Astrocyte (in vitro differentiated cells and primary cell): Measurements from ENCODE around the gene FAM111B. TPM values are rescaled to one million over a fixed set of nuclear protein-coding genes. Genes with fewer than 3 reads are reported as not detected.

Source experiments
- DNase-seq: peaks from one replicate; pipeline ENCODE4 v3.0.0-alpha.2; 2010; ENCODE audit warnings: low read depth
- FAIRE-seq: peaks from 2 replicates; lab custom pipeline; 2011; peaks lifted over from hg19 to GRCh38; lab: Jason Lieb, UNC
- H2AFZ ChIP-seq: 2 replicates; pipeline ENCODE4 v1.6.0; 2012; ENCODE audit warnings: low read depth, low read length, inconsistent platforms
- H3K27ac ChIP-seq: 2 replicates; pipeline ENCODE4 v1.5.1; 2011; ENCODE audit warnings: low read depth, low read length, inconsistent platforms
- H3K27me3 ChIP-seq: 2 replicates; pipeline ENCODE4 v1.6.0; 2011; ENCODE audit warnings: low read length, inconsistent platforms; ENCODE audit not compliant: insufficient read depth
- H3K36me3 ChIP-seq: 2 replicates; pipeline ENCODE4 v1.5.1; 2011; ENCODE audit warnings: low read length, inconsistent platforms; ENCODE audit not compliant: insufficient read depth
- H3K4me1 ChIP-seq: 2 replicates; pipeline ENCODE4 v1.5.1; 2011; ENCODE audit warnings: low read length, inconsistent platforms; ENCODE audit not compliant: insufficient read depth
- H3K4me2 ChIP-seq: 2 replicates; pipeline ENCODE4 v1.6.0; 2012; ENCODE audit warnings: low read length, inconsistent platforms
- H3K4me3 ChIP-seq: 2 replicates; pipeline ENCODE4 v1.5.1; 2011; ENCODE audit warnings: low read depth, mild to moderate bottlenecking, low read length, inconsistent platforms; ENCODE audit not compliant: insufficient read depth
- H3K79me2 ChIP-seq: 2 replicates; pipeline ENCODE4 v1.6.0; 2012; ENCODE audit warnings: mild to moderate bottlenecking, low read length, inconsistent platforms; ENCODE audit not compliant: insufficient read depth
- H3K9ac ChIP-seq: 2 replicates; pipeline ENCODE4 v1.6.0; 2012; ENCODE audit warnings: mild to moderate bottlenecking, low read length, inconsistent platforms
- H3K9me3 ChIP-seq: 2 replicates; pipeline ENCODE4 v1.5.1; 2012; ENCODE audit warnings: low read depth, mild to moderate bottlenecking, low read length, inconsistent platforms; ENCODE audit not compliant: insufficient read depth
- H4K20me1 ChIP-seq: 2 replicates; pipeline ENCODE4 v1.6.0; 2012; ENCODE audit warnings: low read length, inconsistent platforms; ENCODE audit not compliant: insufficient read depth
- H3K27ac Mint-ChIP-seq: one replicate; pipeline ENCODE4 v1.8.0; 2021; ENCODE audit warnings: mild to moderate bottlenecking, mixed read lengths; ENCODE audit not compliant: unreplicated experiment
- H3K27me3 Mint-ChIP-seq: one replicate; pipeline ENCODE4 v1.8.0; 2021; ENCODE audit warnings: low read depth, mixed read lengths; ENCODE audit not compliant: unreplicated experiment
- H3K36me3 Mint-ChIP-seq: one replicate; pipeline ENCODE4 v1.8.0; 2021; ENCODE audit warnings: low read depth, mixed read lengths; ENCODE audit not compliant: unreplicated experiment
- H3K4me1 Mint-ChIP-seq: one replicate; pipeline ENCODE4 v1.8.0; 2021; ENCODE audit warnings: low read depth, mixed read lengths; ENCODE audit not compliant: unreplicated experiment
- H3K4me3 Mint-ChIP-seq: one replicate; pipeline ENCODE4 v1.8.0; 2021; ENCODE audit warnings: mild to moderate bottlenecking, moderate library complexity, mixed read lengths; ENCODE audit not compliant: unreplicated experiment
- H3K9me3 Mint-ChIP-seq: one replicate; pipeline ENCODE4 v1.8.0; 2021; ENCODE audit warnings: mild to moderate bottlenecking, mixed read lengths; ENCODE audit not compliant: unreplicated experiment
- CTCF ChIP-seq: IDR thresholded peaks from 2 replicates; pipeline ENCODE4 v1.5.1; 2011; ENCODE audit warnings: low read depth, mild to moderate bottlenecking, inconsistent platforms, low read length, moderate library complexity; ENCODE audit not compliant: insufficient read depth
- EZH2 ChIP-seq: IDR thresholded peaks from 2 replicates; pipeline ENCODE4 v1.6.1; 2012; ENCODE audit warnings: mild to moderate bottlenecking, low read length, inconsistent platforms; ENCODE audit not compliant: insufficient read depth
- total RNA-seq: library from RNA; stranded (reverse); gene quantifications from 2 replicates; pipeline ENCODE4 v1.2.1, GENCODE V29; 2021

FAM111B gene
- total RNA-seq, 1 donor from 2014 or later: 0.95 TPM

- H3K4me3 ChIP-seq: no peak overlapping the region
- no peaks in the 10 kb centered on the region for H3K79me2 ChIP-seq
- Mint-ChIP-seq H3K4me3 (no peak overlapping the region), H3K4me1 (no peaks in the 10 kb centered on the region), H3K27me3 (peaks cover 4% of the 10 kb centered on the region), H3K36me3 (no peaks in the 10 kb centered on the region), H3K9me3 (no peaks in the 10 kb centered on the region), H3K27ac (no peak overlapping the region)
- no peaks in the 10 kb centered on the region for H3K4me1 ChIP-seq
- H3K27ac ChIP-seq: no peak overlapping the region
- FAIRE-seq: no peak
- TF ChIP-seq EZH2: no peak
- no peak for TF ChIP-seq CTCF
- no peak for DNase-seq
- no peak overlapping the region for H3K9ac ChIP-seq
- no peaks in the 10 kb centered on the region for H3K9me3 ChIP-seq
- no peaks in the 10 kb centered on the region for H3K36me3 ChIP-seq
- H4K20me1 ChIP-seq: no peaks in the 10 kb centered on the region
- H3K4me2 ChIP-seq: no peak overlapping the region
- H2AFZ ChIP-seq: no peak overlapping the region
- peaks cover 5% of the 10 kb centered on the region for H3K27me3 ChIP-seq
These were observed 50.4 kb downstream of the FAM111B start for GRCh38 chr11:59157433-59157832.

- Histone ChIP-seq H3K36me3 (no peaks in the 10 kb centered on the region), H3K4me3 (no peak overlapping the region), H3K9me3 (no peaks in the 10 kb centered on the region), H3K4me2 (no peak overlapping the region), H3K79me2 (no peaks in the 10 kb centered on the region), H3K4me1 (no peaks in the 10 kb centered on the region), H4K20me1 (no peaks in the 10 kb centered on the region), H3K27ac (no peak overlapping the region), H2AFZ (no peak overlapping the region), H3K27me3 (peaks cover 5% of the 10 kb centered on the region), H3K9ac (no peak overlapping the region)
- Mint-ChIP-seq H3K4me1 (no peaks in the 10 kb centered on the region), H3K27ac (no peak overlapping the region), H3K4me3 (no peak overlapping the region), H3K9me3 (no peaks in the 10 kb centered on the region), H3K36me3 (no peaks in the 10 kb centered on the region), H3K27me3 (peaks cover 4% of the 10 kb centered on the region)
- TF ChIP-seq CTCF (peak; percentile 90), EZH2 (no peak)
- peak; percentile 65 for FAIRE-seq
- DNase-seq: peak; percentile 39
These were observed 51.4 kb downstream of the FAM111B start for GRCh38 chr11:59158206-59159068.

- no peaks in the 10 kb centered on the region for H3K4me1 Mint-ChIP-seq
- Histone ChIP-seq H2AFZ (no peak overlapping the region), H3K9ac (no peak overlapping the region), H3K36me3 (no peaks in the 10 kb centered on the region), H3K79me2 (no peaks in the 10 kb centered on the region), H3K4me2 (no peak overlapping the region), H4K20me1 (no peaks in the 10 kb centered on the region), H3K27ac (no peak overlapping the region), H3K27me3 (peaks cover 13% of the 10 kb centered on the region), H3K4me1 (no peaks in the 10 kb centered on the region), H3K9me3 (no peaks in the 10 kb centered on the region), H3K4me3 (no peak overlapping the region)
- no peak for TF ChIP-seq CTCF
- no peak for TF ChIP-seq EZH2
- H3K27ac Mint-ChIP-seq: no peak overlapping the region
- FAIRE-seq: no peak
- H3K9me3 Mint-ChIP-seq: no peaks in the 10 kb centered on the region
- no peaks in the 10 kb centered on the region for H3K36me3 Mint-ChIP-seq
- DNase-seq: no peak
- peaks cover 4% of the 10 kb centered on the region for H3K27me3 Mint-ChIP-seq
- no peak overlapping the region for H3K4me3 Mint-ChIP-seq
These were observed 57.0 kb downstream of the FAM111B start for GRCh38 chr11:59164028-59164427.
